NCI-H526 treated with DMSO at 0.1 percent for 48 hours (cell line): Measurements from ENCODE around the gene OAF.

Experiments
- DNase-seq: peaks from one replicate; lab custom pipeline; 2025; lab: John Stamatoyannopoulos, UW

The OAF gene

GRCh38 chr11:120205596-120206161 is 5.2 kb upstream of the OAF start:
- DNase-seq, result no peak

- DNase-seq, result no peak
These were observed 3.3 kb upstream of the OAF start for GRCh38 chr11:120207512-120207911.

GRCh38 chr11:120208001-120208441 is 2.8 kb upstream of the OAF start:
- DNase-seq, result no peak

- DNase-seq, result no peak
These were observed 2.1 kb upstream of the OAF start for GRCh38 chr11:120208777-120209176.

GRCh38 chr11:120209746-120210625 is 846 bp upstream of the OAF start:
- no peak for DNase-seq

GRCh38 chr11:120211522-120212258 is 858 bp downstream of the OAF start:
- no peak for DNase-seq

GRCh38 chr11:120212259-120212878 is 1.5 kb downstream of the OAF start:
- DNase-seq, result no peak

- DNase-seq, result no peak
These were observed 2.1 kb downstream of the OAF start for GRCh38 chr11:120212926-120213325.

GRCh38 chr11:120214581-120214980 is 3.7 kb downstream of the OAF start:
- no peak for DNase-seq

GRCh38 chr11:120215634-120216033 is 4.8 kb downstream of the OAF start:
- no peak for DNase-seq

GRCh38 chr11:120216426-120217102 is 5.7 kb downstream of the OAF start:
- no peak for DNase-seq

GRCh38 chr11:120217526-120217925 is 6.7 kb downstream of the OAF start:
- DNase-seq, result no peak

- DNase-seq, result no peak
These were observed 7.3 kb downstream of the OAF start for GRCh38 chr11:120217941-120218694.

GRCh38 chr11:120218695-120219033 is 7.8 kb downstream of the OAF start:
- DNase-seq, result no peak

- no peak for DNase-seq
These were observed 8.6 kb downstream of the OAF start for GRCh38 chr11:120219232-120219937.

- DNase-seq, result no peak
These were observed 9.3 kb downstream of the OAF start for GRCh38 chr11:120219938-120220746.

- DNase-seq, result no peak
These were observed 9.9 kb downstream of the OAF start for GRCh38 chr11:120220747-120221037.

- no peak for DNase-seq
These were observed 10.4 kb downstream of the OAF start for GRCh38 chr11:120221115-120221752.

- DNase-seq, result no peak
These were observed 12.1 kb downstream of the OAF start for GRCh38 chr11:120222916-120223315.
